HFFc6 (cell line): ENCODE measurements around the gene TRIML1. TPM values are rescaled to one million over a fixed set of nuclear protein-coding genes. Genes with fewer than 3 reads are reported as not detected.

Experiments
- DNase-seq: peaks from one replicate; pipeline ENCODE4 v3.0.0-alpha.2; 2018
- H3K27ac Mint-ChIP-seq: 2 replicates; pipeline ENCODE4 v1.8.0; 2020; ENCODE audit warnings: mild to moderate bottlenecking, mixed read lengths
- H3K27me3 Mint-ChIP-seq: 2 replicates; pipeline ENCODE4 v1.8.0; 2021; ENCODE audit warnings: mild to moderate bottlenecking, moderate library complexity, mixed read lengths; ENCODE audit not compliant: insufficient read depth
- H3K36me3 Mint-ChIP-seq: 2 replicates; pipeline ENCODE4 v1.8.0; 2021; ENCODE audit warnings: low read depth, mixed read lengths
- H3K4me1 Mint-ChIP-seq: 2 replicates; pipeline ENCODE4 v1.8.0; 2020; ENCODE audit warnings: low read depth, mixed read lengths
- H3K4me3 Mint-ChIP-seq: 2 replicates; pipeline ENCODE4 v1.8.0; 2020; ENCODE audit warnings: mild to moderate bottlenecking, moderate library complexity, mixed read lengths
- H3K9me3 Mint-ChIP-seq: 2 replicates; pipeline ENCODE4 v1.8.0; 2020; ENCODE audit warnings: mild to moderate bottlenecking, mixed read lengths
- total RNA-seq, 6 experiments: library from RNA; stranded (reverse); fragmentation: NEBNext Ultra II Directional; extraction: Animal tissue kit (Norgen Biotek cat#: 25700); gene quantifications; 2 replicates in 1 of 6; 3 replicates in 5 of 6; pipeline ENCODE4 v1.2.3, GENCODE V29; 2021
- TF ChIP-seq, protein P1 (sequence below): fragments of 200-600 bp; sonication (generic); IDR thresholded peaks from 2 replicates; pipeline ENCODE4 v1.5.0; 2021; ENCODE audit warnings: antibody characterized with exemption, mild to moderate bottlenecking

TRIML1 gene
- total RNA-seq, 6 experiments from 2014 or later, result not detected

DNA sequence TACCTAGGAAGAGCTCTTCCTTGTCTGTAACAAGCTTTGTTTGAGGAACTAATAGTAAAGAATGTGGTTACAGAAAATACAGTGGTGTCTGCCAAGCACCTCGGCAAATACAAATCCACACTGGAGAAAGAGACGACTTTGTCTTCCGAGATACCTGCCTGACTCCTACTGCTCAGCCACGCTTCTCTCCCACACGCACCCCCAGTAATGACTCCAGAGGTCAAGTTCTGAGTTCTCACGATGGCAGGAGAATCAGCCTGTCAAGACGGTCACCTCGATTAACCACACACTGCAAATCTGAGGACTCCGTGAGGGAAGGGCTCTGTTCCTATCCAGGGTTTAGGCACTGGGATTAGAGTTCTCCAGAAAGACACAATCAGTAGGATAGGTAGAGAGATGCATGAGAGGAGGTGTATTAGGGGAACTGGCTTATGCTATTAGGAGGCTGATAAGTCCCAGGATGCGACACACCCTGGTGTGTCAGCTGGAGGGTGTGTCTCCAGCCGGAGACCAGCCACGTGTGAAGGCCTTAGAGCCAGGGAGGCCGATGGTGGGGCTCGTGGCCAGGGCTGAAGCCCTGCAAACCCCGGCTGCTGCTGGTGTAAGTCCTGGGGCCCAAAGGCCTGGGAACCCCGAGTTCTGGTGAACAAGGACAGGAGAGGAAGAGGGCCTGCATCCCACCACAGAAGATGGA, 21.5 kb upstream of the TRIML1 start:
- H3K9me3 Mint-ChIP-seq, result peaks cover 8% of the 10 kb centered on the region; the same call in 1 of the 2 replicates
- TF ChIP-seq, protein P1, sequence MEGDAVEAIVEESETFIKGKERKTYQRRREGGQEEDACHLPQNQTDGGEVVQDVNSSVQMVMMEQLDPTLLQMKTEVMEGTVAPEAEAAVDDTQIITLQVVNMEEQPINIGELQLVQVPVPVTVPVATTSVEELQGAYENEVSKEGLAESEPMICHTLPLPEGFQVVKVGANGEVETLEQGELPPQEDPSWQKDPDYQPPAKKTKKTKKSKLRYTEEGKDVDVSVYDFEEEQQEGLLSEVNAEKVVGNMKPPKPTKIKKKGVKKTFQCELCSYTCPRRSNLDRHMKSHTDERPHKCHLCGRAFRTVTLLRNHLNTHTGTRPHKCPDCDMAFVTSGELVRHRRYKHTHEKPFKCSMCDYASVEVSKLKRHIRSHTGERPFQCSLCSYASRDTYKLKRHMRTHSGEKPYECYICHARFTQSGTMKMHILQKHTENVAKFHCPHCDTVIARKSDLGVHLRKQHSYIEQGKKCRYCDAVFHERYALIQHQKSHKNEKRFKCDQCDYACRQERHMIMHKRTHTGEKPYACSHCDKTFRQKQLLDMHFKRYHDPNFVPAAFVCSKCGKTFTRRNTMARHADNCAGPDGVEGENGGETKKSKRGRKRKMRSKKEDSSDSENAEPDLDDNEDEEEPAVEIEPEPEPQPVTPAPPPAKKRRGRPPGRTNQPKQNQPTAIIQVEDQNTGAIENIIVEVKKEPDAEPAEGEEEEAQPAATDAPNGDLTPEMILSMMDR, result no peak
- H3K27me3 Mint-ChIP-seq, result peaks cover 1% of the 10 kb centered on the region; the same call in 1 of the 2 replicates
- H3K4me1 Mint-ChIP-seq, result no peaks in the 10 kb centered on the region
- H3K27ac Mint-ChIP-seq, result no peak overlapping the region
- no peak overlapping the region for H3K4me3 Mint-ChIP-seq
- DNase-seq, result no peak
- H3K36me3 Mint-ChIP-seq, result no peaks in the 10 kb centered on the region

DNA sequence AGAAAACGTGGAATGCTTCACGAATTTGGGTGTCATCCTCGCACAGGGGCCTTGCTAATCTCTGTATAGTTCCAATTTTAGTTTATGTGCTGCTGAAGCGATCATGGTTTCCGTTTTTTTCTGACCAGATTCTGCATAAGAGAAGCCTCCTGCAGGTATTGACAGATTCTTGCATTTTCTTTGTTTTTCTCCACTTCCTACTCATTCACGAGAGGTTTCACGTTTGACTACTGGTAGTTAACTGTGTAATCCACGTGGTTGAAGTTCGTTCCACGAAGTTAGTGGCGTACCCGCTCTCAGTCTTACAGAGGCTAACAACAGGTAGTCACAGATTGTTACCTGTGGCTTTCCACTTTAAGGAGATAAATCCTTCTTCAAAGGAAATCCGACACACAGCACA, 17.7 kb upstream of the TRIML1 start:
- Mint-ChIP-seq H3K9me3 (peaks cover 17% of the 10 kb centered on the region; the same call in 1 of the 2 replicates), H3K4me3 (no peak overlapping the region), H3K27ac (no peak overlapping the region), H3K36me3 (no peaks in the 10 kb centered on the region), H3K4me1 (no peaks in the 10 kb centered on the region), H3K27me3 (peaks cover 1% of the 10 kb centered on the region; the same call in 1 of the 2 replicates)
- TF ChIP-seq, protein P1, result no peak
- DNase-seq, result no peak

DNA sequence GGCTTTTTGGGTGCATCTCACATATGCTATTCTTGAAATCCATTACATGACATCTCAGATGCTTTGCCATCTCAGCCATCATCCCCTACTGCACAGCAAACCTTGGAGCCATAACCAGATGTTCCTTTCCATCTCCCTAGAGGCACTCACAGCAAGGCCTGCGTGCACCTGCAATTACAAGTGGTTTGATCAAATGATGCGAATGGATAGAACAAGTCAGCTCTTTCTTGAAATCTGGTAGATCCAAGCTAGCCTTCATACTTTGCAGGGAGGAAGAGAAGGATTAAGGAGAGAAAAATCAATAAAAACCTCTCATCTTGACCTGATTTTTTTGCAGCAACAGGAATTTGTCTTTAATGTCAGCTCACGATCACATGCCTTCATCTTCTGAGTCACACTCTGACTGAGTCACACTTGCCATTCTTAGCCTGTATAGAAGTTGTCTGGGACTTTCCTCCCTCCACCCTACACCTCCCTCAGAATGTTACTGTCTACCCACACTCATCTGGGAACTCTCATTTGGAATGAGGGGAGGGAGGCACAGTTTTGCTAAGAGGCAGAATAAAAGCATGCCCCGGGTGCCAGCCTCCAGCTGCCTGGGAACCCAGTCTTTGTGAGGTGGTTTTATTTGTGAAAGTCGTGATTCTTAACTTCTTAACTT, 11.9 kb upstream of the TRIML1 start:
- no peaks in the 10 kb centered on the region; the same call in 1 of the 2 replicates for H3K27me3 Mint-ChIP-seq
- H3K4me3 Mint-ChIP-seq, result no peak overlapping the region
- TF ChIP-seq, protein P1, result no peak
- H3K27ac Mint-ChIP-seq, result peak overlapping the region; percentile 12; the same call in 1 of the 2 replicates
- DNase-seq, result peak; percentile 58
- no peaks in the 10 kb centered on the region for H3K36me3 Mint-ChIP-seq
- peaks cover 15% of the 10 kb centered on the region for H3K4me1 Mint-ChIP-seq
- H3K9me3 Mint-ChIP-seq, result peaks cover 13% of the 10 kb centered on the region

DNA sequence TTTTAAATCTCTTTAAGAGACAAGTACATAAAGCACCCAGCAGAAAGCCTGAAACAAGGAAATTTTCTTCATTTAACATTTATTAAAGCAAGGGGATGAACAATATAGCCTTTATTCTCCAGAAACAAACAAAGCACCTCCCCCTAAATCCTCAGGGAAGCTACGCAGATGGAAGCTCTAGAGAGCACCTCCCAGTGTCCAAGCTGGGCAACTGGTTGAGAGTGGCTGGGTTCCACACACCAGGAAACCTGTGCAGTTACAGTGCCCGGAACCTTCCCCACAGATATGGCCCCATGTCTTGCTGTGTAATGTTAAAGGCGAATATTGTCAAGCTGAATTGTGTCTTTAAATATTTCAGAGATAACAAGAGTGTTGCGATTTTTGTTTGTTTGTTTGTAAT, 8.9 kb upstream of the TRIML1 start:
- DNase-seq, result no peak
- Mint-ChIP-seq H3K4me3 (no peak overlapping the region), H3K9me3 (peaks cover 13% of the 10 kb centered on the region), H3K27ac (no peak overlapping the region), H3K27me3 (no peaks in the 10 kb centered on the region; the same call in 1 of the 2 replicates), H3K4me1 (peaks cover 15% of the 10 kb centered on the region), H3K36me3 (no peaks in the 10 kb centered on the region)
- TF ChIP-seq, protein P1, result no peak

DNA sequence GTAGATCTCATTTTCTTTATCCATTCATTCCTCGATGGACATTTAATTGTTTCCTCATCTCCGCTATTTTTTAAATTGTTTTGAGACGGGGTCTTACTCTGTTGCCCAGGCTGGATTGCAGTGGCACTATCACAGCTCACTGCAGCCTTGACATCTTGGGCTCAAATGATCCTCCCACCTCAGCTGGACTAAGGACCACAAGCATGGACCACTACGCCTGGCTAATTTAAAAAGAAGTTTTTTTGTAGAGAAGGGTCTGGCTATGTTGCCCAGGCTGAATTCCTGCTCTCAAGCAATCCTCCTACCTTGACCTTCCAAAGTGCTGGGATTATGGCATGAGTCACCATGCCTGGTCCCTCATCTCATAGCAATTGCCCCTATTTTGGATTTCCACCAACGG, 7.0 kb upstream of the TRIML1 start:
- Mint-ChIP-seq H3K27me3 (peaks cover 2% of the 10 kb centered on the region; the same call in 1 of the 2 replicates), H3K27ac (no peak overlapping the region), H3K4me3 (no peak overlapping the region), H3K36me3 (no peaks in the 10 kb centered on the region), H3K4me1 (peaks cover 12% of the 10 kb centered on the region), H3K9me3 (peaks cover 10% of the 10 kb centered on the region)
- no peak for DNase-seq
- TF ChIP-seq, protein P1, result no peak
